Neutrophil (primary cell): ENCODE measurements around the gene TAS1R3.

ENCODE experiments used
- H3K27ac ChIP-seq: fragments of 200-600 bp; sonication (generic); 2 replicates; pipeline ENCODE4 v1.5.1; 2016; ENCODE audit warnings: mild to moderate bottlenecking, moderate library complexity
- H3K27me3 ChIP-seq: fragments of 200-600 bp; sonication (generic); 2 replicates; pipeline ENCODE4 v1.6.0; 2016; ENCODE audit warnings: mild to moderate bottlenecking
- H3K36me3 ChIP-seq: fragments of 200-600 bp; sonication (generic); 2 replicates; pipeline ENCODE4 v1.5.1; 2017
- H3K4me1 ChIP-seq, 2 experiments: fragments of 200-600 bp in 1 of 2; sonication (generic) in 1 of 2; 1 replicate in 1 of 2; 2 replicates in 1 of 2; pipeline versions ENCODE4 v1.5.1 to v1.6.1; 2013 to 2016; ENCODE audit warnings: low read depth in 1 of 2, low read length in 1 of 2, mild to moderate bottlenecking in 1 of 2, moderate library complexity in 1 of 2; ENCODE audit not compliant: control insufficient read depth in 1 of 2, insufficient read depth in 1 of 2
- H3K4me3 ChIP-seq, 2 experiments: fragments of 200-600 bp in 1 of 2; sonication (generic) in 1 of 2; 1 replicate in 1 of 2; 2 replicates in 1 of 2; pipeline ENCODE4 v1.5.1; 2013 to 2016; ENCODE audit warnings: low read depth in 1 of 2, low read length in 1 of 2, mild to moderate bottlenecking in 1 of 2, moderate library complexity in 1 of 2
- H3K9me3 ChIP-seq: fragments of 200-600 bp; sonication (generic); 2 replicates; pipeline ENCODE4 v1.5.1; 2016
- TF ChIP-seq, protein P1 (sequence below): fragments of 200-600 bp; sonication (generic); IDR thresholded peaks from 2 replicates; pipeline ENCODE4 v1.5.1; 2016; ENCODE audit warnings: antibody characterized with exemption

Gene TAS1R3

DNA sequence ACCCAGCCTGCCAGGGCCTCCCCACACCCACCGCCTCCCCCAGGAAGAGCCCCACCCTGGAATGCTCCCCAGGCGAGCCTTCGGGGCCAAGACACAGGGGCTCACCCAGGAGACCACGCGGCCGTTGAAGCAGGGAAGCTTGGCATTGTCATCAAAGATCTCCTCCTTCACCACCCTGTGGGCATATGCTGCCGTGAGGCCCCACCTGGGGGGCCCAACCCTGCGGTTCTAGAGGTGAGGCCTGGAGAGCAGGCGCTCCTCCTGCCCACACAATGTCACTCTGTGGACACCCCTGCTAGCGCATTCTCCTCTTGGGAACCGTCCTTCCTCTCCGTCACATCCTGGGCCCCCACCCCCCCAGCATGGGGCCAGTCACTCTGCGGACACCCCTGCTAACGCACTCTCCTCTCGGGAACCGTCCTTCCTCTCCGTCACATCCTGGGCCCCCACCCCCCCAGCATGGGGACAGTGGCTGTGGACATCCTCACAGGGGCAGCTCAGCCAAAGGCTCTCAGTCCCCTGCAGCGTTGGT lies 11.6 kb downstream of the TAS1R3 start:
- no peak overlapping the region for H3K27ac ChIP-seq
- no peaks in the 10 kb centered on the region for H3K9me3 ChIP-seq
- TF ChIP-seq, protein P1, sequence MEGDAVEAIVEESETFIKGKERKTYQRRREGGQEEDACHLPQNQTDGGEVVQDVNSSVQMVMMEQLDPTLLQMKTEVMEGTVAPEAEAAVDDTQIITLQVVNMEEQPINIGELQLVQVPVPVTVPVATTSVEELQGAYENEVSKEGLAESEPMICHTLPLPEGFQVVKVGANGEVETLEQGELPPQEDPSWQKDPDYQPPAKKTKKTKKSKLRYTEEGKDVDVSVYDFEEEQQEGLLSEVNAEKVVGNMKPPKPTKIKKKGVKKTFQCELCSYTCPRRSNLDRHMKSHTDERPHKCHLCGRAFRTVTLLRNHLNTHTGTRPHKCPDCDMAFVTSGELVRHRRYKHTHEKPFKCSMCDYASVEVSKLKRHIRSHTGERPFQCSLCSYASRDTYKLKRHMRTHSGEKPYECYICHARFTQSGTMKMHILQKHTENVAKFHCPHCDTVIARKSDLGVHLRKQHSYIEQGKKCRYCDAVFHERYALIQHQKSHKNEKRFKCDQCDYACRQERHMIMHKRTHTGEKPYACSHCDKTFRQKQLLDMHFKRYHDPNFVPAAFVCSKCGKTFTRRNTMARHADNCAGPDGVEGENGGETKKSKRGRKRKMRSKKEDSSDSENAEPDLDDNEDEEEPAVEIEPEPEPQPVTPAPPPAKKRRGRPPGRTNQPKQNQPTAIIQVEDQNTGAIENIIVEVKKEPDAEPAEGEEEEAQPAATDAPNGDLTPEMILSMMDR = no peak
- H3K36me3 ChIP-seq = peaks cover 27% of the 10 kb centered on the region
- H3K4me3 ChIP-seq = no peak overlapping the region
- H3K4me1 ChIP-seq = no peaks in the 10 kb centered on the region
- H3K27me3 ChIP-seq = peaks cover 3% of the 10 kb centered on the region

DNA sequence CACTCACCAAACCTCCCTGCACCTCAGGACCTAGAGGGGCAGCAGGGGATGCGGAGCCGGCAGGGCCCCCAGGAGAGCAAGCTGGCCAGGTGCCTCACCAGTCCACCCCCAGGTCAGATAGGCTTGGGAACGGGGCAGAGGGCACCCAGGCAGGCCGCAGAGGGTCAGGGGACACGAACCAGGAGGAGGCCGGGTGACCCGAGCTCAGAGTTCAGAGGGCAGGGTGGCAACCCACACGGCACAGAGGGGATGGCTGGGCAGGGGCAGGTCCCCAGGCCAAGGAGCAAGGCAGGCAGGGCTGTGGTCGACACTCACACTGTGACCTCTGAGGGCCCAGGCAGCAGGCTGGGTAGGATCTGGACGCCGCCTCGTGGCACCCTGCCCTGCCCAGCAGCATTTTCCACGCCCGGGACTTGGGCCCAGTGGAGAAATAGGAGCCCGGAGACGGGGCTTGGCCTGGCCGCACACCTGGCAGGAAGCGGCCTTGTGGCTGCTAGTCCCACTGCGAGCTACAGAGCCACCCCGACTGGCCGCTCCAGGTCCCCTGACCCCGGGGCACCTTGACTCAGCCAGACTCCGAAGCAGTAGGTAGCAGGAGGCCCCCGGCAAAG lies 12.8 kb downstream of the TAS1R3 start:
- Histone ChIP-seq H3K27me3 (peaks cover 14% of the 10 kb centered on the region), H3K27ac (no peak overlapping the region), H3K4me3 (no peak overlapping the region), H3K9me3 (no peaks in the 10 kb centered on the region), H3K36me3 (peaks cover 16% of the 10 kb centered on the region), H3K4me1 (peaks cover 9% of the 10 kb centered on the region in 2 experiments)
- TF ChIP-seq, protein P1 = no peak

DNA sequence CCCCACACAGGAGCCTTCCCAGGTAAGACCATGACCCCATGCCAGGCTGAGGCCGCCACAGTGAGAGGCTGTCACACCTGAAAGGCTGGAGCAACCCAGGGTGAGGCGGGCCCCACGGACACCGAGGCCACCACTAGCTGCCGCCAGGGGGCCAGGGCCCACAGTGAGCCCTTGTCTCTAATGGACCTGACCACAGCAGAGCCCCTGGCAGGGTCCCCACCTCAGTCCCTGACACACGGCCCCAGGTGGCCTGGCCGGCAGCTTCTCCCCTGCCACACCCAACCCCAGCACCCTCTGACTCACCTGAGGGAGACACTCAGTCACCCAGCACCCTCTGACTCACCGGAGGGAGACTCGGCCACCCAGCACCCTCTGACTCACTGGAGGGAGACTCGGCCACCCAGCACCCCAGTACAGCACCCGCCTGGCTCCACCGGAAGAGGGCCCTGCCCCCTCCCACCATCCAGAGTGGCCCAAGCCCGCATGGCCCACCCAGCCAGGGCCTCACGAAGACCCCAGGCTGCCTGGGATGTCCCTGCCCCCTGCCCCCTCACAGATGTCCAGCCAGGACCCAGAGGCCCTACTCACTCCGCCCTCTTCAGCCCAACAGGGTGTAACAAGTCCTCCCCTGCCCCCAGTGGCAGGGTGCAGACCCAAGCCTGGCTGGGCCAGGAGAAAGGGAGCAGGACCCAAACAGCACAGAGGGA lies 13.7 kb downstream of the TAS1R3 start:
- Histone ChIP-seq H3K4me3 (no peak overlapping the region), H3K27me3 (peaks cover 14% of the 10 kb centered on the region), H3K9me3 (no peaks in the 10 kb centered on the region), H3K36me3 (peaks cover 9% of the 10 kb centered on the region), H3K27ac (no peak overlapping the region), H3K4me1 (peaks cover 9% of the 10 kb centered on the region in 2 experiments)
- TF ChIP-seq, protein P1 = no peak

DNA sequence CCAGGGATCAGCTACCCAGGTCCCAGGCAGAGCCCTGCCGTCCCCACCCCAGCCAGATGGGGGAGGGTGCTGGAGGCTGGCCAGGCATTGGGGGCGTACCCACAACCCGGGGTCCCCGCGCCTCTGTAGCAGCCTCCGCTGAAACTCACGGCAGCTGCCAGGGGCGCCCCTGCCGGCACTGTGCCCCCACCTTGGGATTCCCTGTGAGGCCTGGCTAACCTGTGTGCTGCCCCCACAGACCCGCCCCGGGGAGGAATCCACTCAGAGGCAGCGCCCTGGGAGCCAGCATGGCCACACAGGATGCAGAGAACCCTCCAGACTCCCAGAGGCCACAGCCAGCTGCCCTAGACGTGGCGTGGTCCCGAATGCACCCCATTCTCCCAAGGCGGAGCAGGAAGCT lies 14.3 kb downstream of the TAS1R3 start:
- peaks cover 3% of the 10 kb centered on the region for H3K36me3 ChIP-seq
- peaks cover 14% of the 10 kb centered on the region for H3K27me3 ChIP-seq
- no peak overlapping the region for H3K4me3 ChIP-seq
- TF ChIP-seq, protein P1 = no peak
- H3K27ac ChIP-seq = no peak overlapping the region
- H3K9me3 ChIP-seq = no peaks in the 10 kb centered on the region
- H3K4me1 ChIP-seq = peaks cover 9% of the 10 kb centered on the region in 2 experiments

DNA sequence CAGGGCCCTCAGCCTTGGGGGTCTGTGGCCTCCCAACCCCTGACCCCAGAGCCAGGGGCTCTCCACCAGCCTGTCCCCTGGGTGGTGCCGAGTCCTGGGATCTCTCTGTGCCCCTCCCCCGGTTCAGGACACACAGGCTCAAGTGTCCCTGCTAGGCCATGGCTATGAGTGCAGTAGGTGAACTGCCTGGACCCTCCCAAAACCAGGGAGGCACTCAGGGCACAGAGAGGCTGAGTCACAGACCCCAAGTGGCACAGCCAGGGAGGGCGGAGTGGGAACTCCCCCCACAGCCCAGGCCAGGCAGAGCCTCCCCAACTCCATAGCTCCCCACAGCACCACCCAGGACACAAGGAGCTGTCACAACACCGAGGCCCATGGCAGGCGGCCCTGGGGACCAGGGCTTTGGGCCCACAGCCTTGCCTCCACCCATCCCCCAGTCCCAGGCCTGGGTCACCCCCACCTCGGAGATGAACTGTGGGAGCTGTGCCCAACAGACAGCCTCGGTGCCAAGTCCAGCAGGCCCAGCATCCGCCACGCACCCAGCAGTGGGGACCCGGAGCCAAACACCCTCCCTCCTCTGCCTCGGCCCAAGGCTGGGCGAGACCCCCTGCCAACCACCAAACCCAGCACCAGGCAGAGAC lies 14.9 kb downstream of the TAS1R3 start:
- H3K4me1 ChIP-seq = peaks cover 9% of the 10 kb centered on the region in 2 experiments
- no peaks in the 10 kb centered on the region for H3K36me3 ChIP-seq
- H3K27me3 ChIP-seq = peaks cover 14% of the 10 kb centered on the region
- no peaks in the 10 kb centered on the region for H3K9me3 ChIP-seq
- no peak overlapping the region for H3K4me3 ChIP-seq
- no peak overlapping the region for H3K27ac ChIP-seq
- TF ChIP-seq, protein P1 = no peak
